ENCODE measurements around the gene KLK5. TPM values are rescaled to one million over a fixed set of nuclear protein-coding genes. Genes with fewer than 3 reads are reported as not detected.

KLK5 gene
- total and polyA plus RNA-seq, 2 of the 13 experiments (the other 11 are each of a cell fraction or from before 2014, with no cell fraction given) = not detected

DNA sequence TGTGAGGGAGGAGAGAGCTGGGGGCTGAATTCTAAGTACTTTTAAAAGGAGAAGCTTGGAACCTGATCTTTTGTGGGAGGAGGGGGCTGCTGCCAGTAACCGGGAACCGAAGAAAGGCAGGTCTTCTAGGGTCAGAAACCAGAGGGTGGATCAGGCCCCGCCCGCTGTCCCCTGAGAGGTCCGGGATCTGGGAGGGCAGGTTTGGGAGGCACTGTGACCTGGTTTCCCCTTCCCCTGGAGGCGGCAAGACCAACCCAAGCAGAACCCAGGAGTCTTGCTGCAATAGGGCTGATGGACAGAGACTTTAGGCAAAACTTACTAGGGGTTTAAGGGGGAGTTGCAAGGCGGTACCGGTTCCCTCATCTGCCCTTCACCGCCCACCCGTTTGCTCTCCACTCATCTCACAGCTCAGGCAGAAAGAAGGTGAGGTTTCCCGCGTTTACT, 49.3 kb upstream of the KLK5 start (continued):
- no peak for TF ChIP-seq ZBTB4 (CRISPR knock-in tag; IDR thresholded peaks at IDR 0.05; ENCODE audit: borderline replicate concordance)
- TF ChIP-seq NCOA1 (CRISPR knock-in tag; IDR thresholded peaks at IDR 0.05) = no peak
- no peak for TF ChIP-seq TCF7L2 (IDR thresholded peaks at IDR 0.05; ENCODE audit: low read depth, low read length)
- no peak for TF ChIP-seq RFX5 (IDR thresholded peaks at IDR 0.05; ENCODE audit: low read depth, low read length)
- TF ChIP-seq, protein P1, sequence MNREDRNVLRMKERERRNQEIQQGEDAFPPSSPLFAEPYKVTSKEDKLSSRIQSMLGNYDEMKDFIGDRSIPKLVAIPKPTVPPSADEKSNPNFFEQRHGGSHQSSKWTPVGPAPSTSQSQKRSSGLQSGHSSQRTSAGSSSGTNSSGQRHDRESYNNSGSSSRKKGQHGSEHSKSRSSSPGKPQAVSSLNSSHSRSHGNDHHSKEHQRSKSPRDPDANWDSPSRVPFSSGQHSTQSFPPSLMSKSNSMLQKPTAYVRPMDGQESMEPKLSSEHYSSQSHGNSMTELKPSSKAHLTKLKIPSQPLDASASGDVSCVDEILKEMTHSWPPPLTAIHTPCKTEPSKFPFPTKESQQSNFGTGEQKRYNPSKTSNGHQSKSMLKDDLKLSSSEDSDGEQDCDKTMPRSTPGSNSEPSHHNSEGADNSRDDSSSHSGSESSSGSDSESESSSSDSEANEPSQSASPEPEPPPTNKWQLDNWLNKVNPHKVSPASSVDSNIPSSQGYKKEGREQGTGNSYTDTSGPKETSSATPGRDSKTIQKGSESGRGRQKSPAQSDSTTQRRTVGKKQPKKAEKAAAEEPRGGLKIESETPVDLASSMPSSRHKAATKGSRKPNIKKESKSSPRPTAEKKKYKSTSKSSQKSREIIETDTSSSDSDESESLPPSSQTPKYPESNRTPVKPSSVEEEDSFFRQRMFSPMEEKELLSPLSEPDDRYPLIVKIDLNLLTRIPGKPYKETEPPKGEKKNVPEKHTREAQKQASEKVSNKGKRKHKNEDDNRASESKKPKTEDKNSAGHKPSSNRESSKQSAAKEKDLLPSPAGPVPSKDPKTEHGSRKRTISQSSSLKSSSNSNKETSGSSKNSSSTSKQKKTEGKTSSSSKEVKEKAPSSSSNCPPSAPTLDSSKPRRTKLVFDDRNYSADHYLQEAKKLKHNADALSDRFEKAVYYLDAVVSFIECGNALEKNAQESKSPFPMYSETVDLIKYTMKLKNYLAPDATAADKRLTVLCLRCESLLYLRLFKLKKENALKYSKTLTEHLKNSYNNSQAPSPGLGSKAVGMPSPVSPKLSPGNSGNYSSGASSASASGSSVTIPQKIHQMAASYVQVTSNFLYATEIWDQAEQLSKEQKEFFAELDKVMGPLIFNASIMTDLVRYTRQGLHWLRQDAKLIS (CRISPR knock-in tag; IDR thresholded peaks at IDR 0.05) = no peak
- no peak for TF ChIP-seq ZNF335 (CRISPR knock-in tag; IDR thresholded peaks at IDR 0.05)
- no peak for TF ChIP-seq TFDP2 (CRISPR knock-in tag; IDR thresholded peaks at IDR 0.05)
